Effector memory CD4-positive, alpha-beta T cell (primary cell): ENCODE results near the gene EIF4EBP3.

Experiments used
- DNase-seq, 3 donors: peaks; one replicate each; pipeline ENCODE4 v3.0.0-alpha.2; 2020
- H3K27ac ChIP-seq: 2 replicates; pipeline ENCODE4 v1.7.0; 2013; ENCODE audit warnings: mild to moderate bottlenecking, low read length, moderate library complexity; ENCODE audit not compliant: insufficient read depth, poor library complexity, severe bottlenecking
- H3K27me3 ChIP-seq: replicated peaks from 2 replicates; pipeline ENCODE4 v1.7.0; 2013; ENCODE audit warnings: mild to moderate bottlenecking, low read length; ENCODE audit not compliant: insufficient read depth, control insufficient read depth, poor library complexity, severe bottlenecking
- H3K36me3 ChIP-seq: 2 replicates; pipeline ENCODE4 v1.7.0; 2013; ENCODE audit warnings: mild to moderate bottlenecking, low read length, moderate library complexity; ENCODE audit not compliant: control insufficient read depth, insufficient read depth
- H3K4me1 ChIP-seq: 2 replicates; pipeline ENCODE4 v1.7.0; 2013; ENCODE audit warnings: low read length, mild to moderate bottlenecking; ENCODE audit not compliant: control insufficient read depth, insufficient read depth, poor library complexity, severe bottlenecking
- H3K4me3 ChIP-seq: 2 replicates; pipeline ENCODE4 v1.7.0; 2013; ENCODE audit warnings: low read length, low read depth, mild to moderate bottlenecking; ENCODE audit not compliant: insufficient read depth, poor library complexity, severe bottlenecking
- H3K9me3 ChIP-seq: 2 replicates; pipeline ENCODE4 v1.7.0; 2013; ENCODE audit warnings: mild to moderate bottlenecking, low read length, moderate library complexity; ENCODE audit not compliant: control insufficient read depth
- total RNA-seq, 3 donors: gene quantifications; one replicate each; lab custom pipeline; 2026; lab: John Stamatoyannopoulos, UW

The EIF4EBP3 gene
- 0.44 to 0.58 (median 0.52) reads per million in 3 donors for total RNA-seq

GRCh38 chr5:140547508-140548299 is at the start of gene EIF4EBP3:
Gene EIF4EBP3, plus strand, starts transcription at chr5:140547662. Its CDS starts 76 bp downstream, at chr5:140547738.
- peak within 1 kb of the TSS; percentile 83 for H3K27ac ChIP-seq
- H3K9me3 ChIP-seq: no peaks in the 10 kb centered on the region
- H3K27me3 ChIP-seq: no peaks in the 10 kb centered on the region
- peak within 1 kb of the TSS; percentile 71 for H3K4me3 ChIP-seq
- peaks cover 41% of the 10 kb centered on the region for H3K36me3 ChIP-seq
- H3K4me1 ChIP-seq: peaks cover 23% of the 10 kb centered on the region
- peak; percentile 69 to 83 (median 78) for DNase-seq

GRCh38 chr5:140497897-140498296 is 49.6 kb upstream of the EIF4EBP3 start:
- Histone ChIP-seq H3K27me3 (no peaks in the 10 kb centered on the region), H3K4me1 (no peaks in the 10 kb centered on the region), H3K36me3 (peaks cover 10% of the 10 kb centered on the region), H3K9me3 (no peaks in the 10 kb centered on the region), H3K27ac (no peak overlapping the region), H3K4me3 (no peak overlapping the region)
- DNase-seq: no peak

GRCh38 chr5:140498591-140498990 is 48.9 kb upstream of the EIF4EBP3 start:
- no peak overlapping the region for H3K4me3 ChIP-seq
- H3K9me3 ChIP-seq: no peaks in the 10 kb centered on the region
- H3K27me3 ChIP-seq: no peaks in the 10 kb centered on the region
- peaks cover 10% of the 10 kb centered on the region for H3K36me3 ChIP-seq
- H3K4me1 ChIP-seq: no peaks in the 10 kb centered on the region
- DNase-seq: no peak
- no peak overlapping the region for H3K27ac ChIP-seq

DNA sequence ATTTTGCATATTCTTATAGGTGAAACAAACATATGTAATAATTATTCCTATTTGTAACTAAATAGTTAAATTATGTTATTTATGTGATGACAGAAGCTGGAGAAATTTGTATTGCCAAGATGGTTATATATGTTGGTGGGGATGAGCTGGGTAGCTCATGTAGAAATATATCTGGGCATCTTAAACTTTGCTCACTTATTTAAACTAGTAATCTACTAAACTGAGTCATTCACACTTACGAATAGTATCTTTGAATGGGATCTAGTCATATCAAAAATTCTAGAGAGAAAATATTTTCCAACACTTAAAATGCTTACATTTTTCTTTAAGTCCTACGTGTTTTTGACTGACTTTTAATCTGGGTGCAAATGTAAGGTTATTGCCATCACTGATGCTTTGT is 44.6 kb upstream of the EIF4EBP3 start:
- Histone ChIP-seq H3K9me3 (no peaks in the 10 kb centered on the region), H3K4me1 (no peaks in the 10 kb centered on the region), H3K4me3 (no peak overlapping the region), H3K36me3 (peaks cover 29% of the 10 kb centered on the region), H3K27me3 (no peaks in the 10 kb centered on the region), H3K27ac (no peak overlapping the region)
- DNase-seq: no peak

DNA sequence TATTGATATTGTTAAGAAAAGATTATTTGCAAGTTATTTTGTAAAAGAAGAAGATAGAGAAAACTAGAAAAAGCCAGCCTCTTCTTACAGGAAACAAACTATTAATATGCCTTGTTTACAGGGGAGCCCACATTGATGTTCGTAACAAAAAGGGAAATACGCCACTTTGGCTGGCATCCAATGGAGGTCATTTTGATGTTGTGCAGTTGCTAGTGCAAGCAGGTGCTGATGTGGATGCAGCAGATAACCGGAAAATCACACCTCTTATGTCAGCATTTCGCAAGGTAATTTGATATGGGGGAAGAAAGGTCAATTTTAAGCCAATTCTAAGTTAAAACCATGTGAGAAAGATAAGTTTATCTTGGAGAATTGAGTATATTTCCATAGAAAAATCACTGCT is 37.6 kb upstream of the EIF4EBP3 start:
- Histone ChIP-seq H3K4me3 (no peak overlapping the region), H3K27ac (no peak overlapping the region), H3K27me3 (no peaks in the 10 kb centered on the region), H3K9me3 (no peaks in the 10 kb centered on the region), H3K36me3 (peaks cover 79% of the 10 kb centered on the region), H3K4me1 (no peaks in the 10 kb centered on the region)
- no peak for DNase-seq

DNA sequence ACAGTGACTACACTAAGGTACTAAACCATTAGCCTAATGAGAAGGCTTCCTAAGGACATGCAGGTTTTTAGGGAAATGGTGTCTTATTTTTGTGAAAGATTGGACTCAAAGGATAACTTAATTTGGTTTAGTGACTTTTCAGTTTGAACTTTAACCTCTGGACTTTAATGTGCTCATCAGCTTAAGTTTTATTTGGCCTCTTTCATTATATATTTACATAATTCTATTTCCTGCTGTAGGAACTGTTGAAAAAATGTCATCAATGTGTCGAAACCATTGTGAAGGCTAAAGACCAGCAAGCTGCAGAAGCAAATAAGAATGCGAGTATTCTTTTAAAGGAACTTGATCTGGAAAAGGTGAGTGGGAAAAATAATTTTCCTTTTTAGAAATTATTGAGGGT is 34.3 kb upstream of the EIF4EBP3 start:
- Histone ChIP-seq H3K4me3 (no peak overlapping the region), H3K36me3 (peaks cover 56% of the 10 kb centered on the region), H3K27ac (no peak overlapping the region), H3K27me3 (no peaks in the 10 kb centered on the region), H3K4me1 (no peaks in the 10 kb centered on the region), H3K9me3 (no peaks in the 10 kb centered on the region)
- no peak for DNase-seq

- no peak for DNase-seq
- no peak overlapping the region for H3K27ac ChIP-seq
- H3K4me3 ChIP-seq: no peak overlapping the region
- no peaks in the 10 kb centered on the region for H3K27me3 ChIP-seq
- H3K4me1 ChIP-seq: no peaks in the 10 kb centered on the region
- H3K36me3 ChIP-seq: peaks cover 47% of the 10 kb centered on the region
- H3K9me3 ChIP-seq: no peaks in the 10 kb centered on the region
Measured at GRCh38 chr5:140524003-140524402, 23.5 kb upstream of the EIF4EBP3 start.

GRCh38 chr5:140540227-140540626 is 7.2 kb upstream of the EIF4EBP3 start:
- H3K36me3 ChIP-seq: peaks cover 67% of the 10 kb centered on the region
- H3K4me3 ChIP-seq: no peak overlapping the region
- no peaks in the 10 kb centered on the region for H3K27me3 ChIP-seq
- no peaks in the 10 kb centered on the region for H3K9me3 ChIP-seq
- no peak for DNase-seq
- H3K4me1 ChIP-seq: no peaks in the 10 kb centered on the region
- H3K27ac ChIP-seq: no peak overlapping the region

DNA sequence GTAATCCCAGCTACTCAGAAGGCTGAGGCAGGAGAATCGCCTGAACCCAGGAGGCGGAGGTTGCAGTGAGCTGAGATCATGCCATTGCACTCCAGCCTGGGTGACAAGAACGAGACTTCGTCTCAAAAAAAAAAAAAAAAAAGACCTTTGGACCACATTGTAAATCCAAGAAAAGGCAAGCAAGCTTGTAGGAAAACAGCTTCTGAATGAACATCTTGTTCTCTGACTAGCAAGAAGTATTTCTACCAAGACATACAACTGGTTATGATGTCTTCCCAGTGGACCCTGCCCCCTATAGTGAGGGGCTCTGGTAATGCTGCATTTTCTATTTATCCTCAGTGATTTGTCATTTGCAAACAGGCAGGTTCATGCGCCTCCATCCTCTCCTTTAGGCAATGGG is 4.5 kb upstream of the EIF4EBP3 start:
- Histone ChIP-seq H3K4me1 (peaks cover 12% of the 10 kb centered on the region), H3K27ac (no peak overlapping the region), H3K4me3 (no peak overlapping the region), H3K27me3 (no peaks in the 10 kb centered on the region), H3K9me3 (no peaks in the 10 kb centered on the region), H3K36me3 (peaks cover 55% of the 10 kb centered on the region)
- no peak for DNase-seq

- Histone ChIP-seq H3K27me3 (no peaks in the 10 kb centered on the region), H3K36me3 (peaks cover 43% of the 10 kb centered on the region), H3K9me3 (no peaks in the 10 kb centered on the region), H3K27ac (no peak overlapping the region), H3K4me1 (peaks cover 23% of the 10 kb centered on the region), H3K4me3 (no peak overlapping the region)
- DNase-seq: no peak
Measured at GRCh38 chr5:140544986-140545385, 2.5 kb upstream of the EIF4EBP3 start.
